K562 (cell line): Measurements from ENCODE around the gene UPK2. TPM values are rescaled to one million over a fixed set of nuclear protein-coding genes. Genes with fewer than 3 reads are reported as not detected.

Experiments
- ATF7 ChIP-seq: fragments of 450-650 bp; IDR thresholded peaks from 2 replicates; pipeline ENCODE4 v1.7.1; 2014; ENCODE audit warnings: mild to moderate bottlenecking, moderate library complexity
- BRF1 ChIP-seq: IDR thresholded peaks from 3 replicates; pipeline ENCODE4 v1.6.1; 2011; ENCODE audit warnings: borderline replicate concordance, mild to moderate bottlenecking; ENCODE audit not compliant: insufficient read length; ENCODE audit errors: extremely low read depth
- FOSL1 ChIP-seq: fragments of 200-800 bp; sonication (Bioruptor generic); conservative IDR thresholded peaks from 2 replicates; pipeline ENCODE4 v1.6.1; 2016; ENCODE audit warnings: missing genetic modification characterization, missing compliant biosample characterization
- GATA2 ChIP-seq: sonication (generic); formaldehyde crosslinking; IDR thresholded peaks from 2 replicates; pipeline ENCODE4 v1.4.0; 2020; ENCODE audit warnings: mild to moderate bottlenecking, missing genetic modification reagents
- HDAC1 ChIP-seq, 2 experiments: fragments of 450-650 bp; IDR thresholded peaks; 2 replicates each; pipeline ENCODE4 v1.6.1; 2016 to 2017; ENCODE audit warnings: inconsistent platforms in 1 of 2, mild to moderate bottlenecking in 1 of 2, moderate library complexity in 1 of 2
- IRF2 ChIP-seq: sonication (generic); formaldehyde crosslinking; IDR thresholded peaks from 2 replicates; pipeline ENCODE4 v1.8.1; 2022; ENCODE audit warnings: mild to moderate bottlenecking, missing genetic modification reagents
- KDM4B ChIP-seq, 2 experiments: fragments of 450-650 bp in 1 of 2; sonication (generic) in 1 of 2; IDR thresholded peaks; 2 replicates each; pipeline ENCODE4 v1.6.1; 2016 to 2017; ENCODE audit warnings: borderline replicate concordance in 2 of 2, antibody characterized with exemption in 1 of 2, low read depth in 1 of 2, mild to moderate bottlenecking in 1 of 2
- TEAD4 ChIP-seq, 2 experiments: sonication (generic) in 1 of 2; formaldehyde crosslinking in 1 of 2; IDR thresholded peaks; 2 replicates each; pipeline versions ENCODE4 v1.6.1 to v1.8.0; 2012 to 2022; ENCODE audit warnings: borderline replicate concordance in 1 of 2, inconsistent platforms in 1 of 2, low read length in 1 of 2, mild to moderate bottlenecking in 1 of 2, missing genetic modification reagents in 1 of 2
- ZNF436 ChIP-seq: fragments of 250-450, 450-650 bp; sonication (Bioruptor Pico); formaldehyde crosslinking; IDR thresholded peaks from 2 replicates; pipeline ENCODE4 v1.7.0; 2020; ENCODE audit warnings: mild to moderate bottlenecking
- polyA plus RNA-seq, 8 experiments: library from polyadenylated mRNA; depleted of rRNA in 4 of 8; stranded (reverse) in 5 of 8; unstranded in 3 of 8; fragments of >200 nt; fragmentation: Nextera tagmentation in 2 of 8; fragmentation: Illumina TruSeq in 1 of 8; extraction: Ambion mirVana in 2 of 8; extraction: Trizol in 1 of 8; gene quantifications; 2 replicates each; pipeline versions ENCODE4 v1.2.1 to v1.2.3, GENCODE V29; 2011 to 2014; ENCODE audit warnings: inconsistent platforms in 1 of 8, missing spikeins in 1 of 8
- total RNA-seq, 7 experiments: library from RNA; depleted of rRNA in 6 of 7; stranded (reverse); fragments of >200 nt in 6 of 7; fragmentation: Illumina TruSeq in 2 of 7; extraction: Trizol in 2 of 7; gene quantifications; 2 replicates each; pipeline versions ENCODE4 v1.2.1 to v1.2.3, GENCODE V29; 2011 to 2021; ENCODE audit warnings: low replicate concordance in 1 of 7
- TF ChIP-seq, protein P1 (sequence below), 3 experiments: IDR thresholded peaks in 2 of 3; conservative IDR thresholded peaks in 1 of 3; 2 replicates each; pipeline ENCODE4 v1.5.1; 2011 to 2012; ENCODE audit warnings: low read length in 3 of 3, mild to moderate bottlenecking in 3 of 3, control low read depth in 2 of 3, improper control_type of control experiment in 1 of 3, inconsistent platforms in 1 of 3, low read depth in 1 of 3, mixed read lengths in 1 of 3, moderate library complexity in 1 of 3; ENCODE audit not compliant: insufficient read depth in 2 of 3
- TF ChIP-seq, protein P2 (sequence below), 2 experiments: fragments of 450-650 bp; IDR thresholded peaks; 2 replicates each; pipeline ENCODE4 v1.6.1; 2016; ENCODE audit warnings: mild to moderate bottlenecking in 2 of 2, borderline replicate concordance in 1 of 2, low read depth in 1 of 2, moderate library complexity in 1 of 2
- TF ChIP-seq, protein P3 (sequence below): sonication (generic); formaldehyde crosslinking; IDR thresholded peaks from 2 replicates; pipeline ENCODE4 v1.8.1; 2022; ENCODE audit warnings: missing genetic modification reagents
- TF ChIP-seq, protein P4 (sequence below): sonication (generic); formaldehyde crosslinking; IDR thresholded peaks from 2 replicates; pipeline ENCODE4 v1.8.0; 2022; ENCODE audit warnings: missing genetic modification reagents, mild to moderate bottlenecking, moderate library complexity, borderline replicate concordance

UPK2 gene
- total and polyA plus RNA-seq, 9 of the 15 experiments (the other 6 are each of a cell fraction or from before 2014, with no cell fraction given): not detected

DNA sequence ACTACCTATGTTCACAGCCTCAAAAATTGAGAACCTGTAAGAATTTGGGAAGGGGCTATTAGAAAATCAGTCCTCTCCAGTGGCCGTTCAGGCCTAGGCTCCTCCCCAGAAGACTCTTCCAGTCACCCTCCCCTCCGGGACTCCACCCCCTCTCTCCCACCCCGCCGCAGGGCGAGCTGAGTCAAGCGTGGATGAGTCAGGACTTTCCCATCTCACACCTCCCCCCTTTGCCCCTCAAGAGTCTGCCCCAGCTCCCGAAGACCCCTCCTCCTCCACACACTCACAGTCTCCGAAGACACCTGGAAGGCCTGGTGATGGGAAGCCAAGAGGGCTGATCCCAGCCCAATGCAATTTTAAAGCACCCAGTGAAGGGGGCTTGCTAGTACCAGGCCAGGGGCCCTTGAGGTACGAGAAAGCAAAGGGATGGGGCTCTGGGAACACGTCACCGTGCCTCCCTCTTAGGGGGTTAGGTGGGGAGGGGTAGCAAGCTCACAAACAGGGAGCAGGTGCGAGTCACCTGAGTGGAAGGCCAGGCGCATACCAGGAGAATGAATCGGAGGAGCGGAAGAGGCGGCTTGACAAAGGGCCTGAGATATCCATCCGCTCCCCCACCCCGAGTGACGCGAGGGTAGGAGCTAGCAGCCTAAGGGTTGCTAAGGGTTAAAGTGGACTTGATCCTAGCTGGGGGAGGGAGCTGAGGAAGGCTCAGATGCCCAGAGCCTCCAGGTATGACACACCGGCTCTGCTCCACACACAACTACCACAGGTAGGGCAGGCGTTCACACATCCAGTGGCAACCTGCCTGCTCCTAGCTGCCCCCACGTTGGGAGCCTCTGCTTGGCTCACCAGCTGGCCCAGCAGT, 44.0 kb upstream of the UPK2 start (continued):
- TF ChIP-seq, protein P1, sequence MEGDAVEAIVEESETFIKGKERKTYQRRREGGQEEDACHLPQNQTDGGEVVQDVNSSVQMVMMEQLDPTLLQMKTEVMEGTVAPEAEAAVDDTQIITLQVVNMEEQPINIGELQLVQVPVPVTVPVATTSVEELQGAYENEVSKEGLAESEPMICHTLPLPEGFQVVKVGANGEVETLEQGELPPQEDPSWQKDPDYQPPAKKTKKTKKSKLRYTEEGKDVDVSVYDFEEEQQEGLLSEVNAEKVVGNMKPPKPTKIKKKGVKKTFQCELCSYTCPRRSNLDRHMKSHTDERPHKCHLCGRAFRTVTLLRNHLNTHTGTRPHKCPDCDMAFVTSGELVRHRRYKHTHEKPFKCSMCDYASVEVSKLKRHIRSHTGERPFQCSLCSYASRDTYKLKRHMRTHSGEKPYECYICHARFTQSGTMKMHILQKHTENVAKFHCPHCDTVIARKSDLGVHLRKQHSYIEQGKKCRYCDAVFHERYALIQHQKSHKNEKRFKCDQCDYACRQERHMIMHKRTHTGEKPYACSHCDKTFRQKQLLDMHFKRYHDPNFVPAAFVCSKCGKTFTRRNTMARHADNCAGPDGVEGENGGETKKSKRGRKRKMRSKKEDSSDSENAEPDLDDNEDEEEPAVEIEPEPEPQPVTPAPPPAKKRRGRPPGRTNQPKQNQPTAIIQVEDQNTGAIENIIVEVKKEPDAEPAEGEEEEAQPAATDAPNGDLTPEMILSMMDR (IDR thresholded peaks at IDR 0.05 in 2 of 3, conservative IDR thresholded peaks at IDR 0.05 in 1 of 3; ENCODE audit: insufficient read depth in 2 of 3, low read depth in 1 of 3, low read length in 3 of 3): no peak
- peak; percentile 64 for TF ChIP-seq TEAD4 (IDR thresholded peaks at IDR 0.05; ENCODE audit: low read length)
- no peak for TF ChIP-seq TEAD4 (CRISPR knock-in tag; IDR thresholded peaks at IDR 0.05; ENCODE audit: borderline replicate concordance)
- TF ChIP-seq, protein P2, sequence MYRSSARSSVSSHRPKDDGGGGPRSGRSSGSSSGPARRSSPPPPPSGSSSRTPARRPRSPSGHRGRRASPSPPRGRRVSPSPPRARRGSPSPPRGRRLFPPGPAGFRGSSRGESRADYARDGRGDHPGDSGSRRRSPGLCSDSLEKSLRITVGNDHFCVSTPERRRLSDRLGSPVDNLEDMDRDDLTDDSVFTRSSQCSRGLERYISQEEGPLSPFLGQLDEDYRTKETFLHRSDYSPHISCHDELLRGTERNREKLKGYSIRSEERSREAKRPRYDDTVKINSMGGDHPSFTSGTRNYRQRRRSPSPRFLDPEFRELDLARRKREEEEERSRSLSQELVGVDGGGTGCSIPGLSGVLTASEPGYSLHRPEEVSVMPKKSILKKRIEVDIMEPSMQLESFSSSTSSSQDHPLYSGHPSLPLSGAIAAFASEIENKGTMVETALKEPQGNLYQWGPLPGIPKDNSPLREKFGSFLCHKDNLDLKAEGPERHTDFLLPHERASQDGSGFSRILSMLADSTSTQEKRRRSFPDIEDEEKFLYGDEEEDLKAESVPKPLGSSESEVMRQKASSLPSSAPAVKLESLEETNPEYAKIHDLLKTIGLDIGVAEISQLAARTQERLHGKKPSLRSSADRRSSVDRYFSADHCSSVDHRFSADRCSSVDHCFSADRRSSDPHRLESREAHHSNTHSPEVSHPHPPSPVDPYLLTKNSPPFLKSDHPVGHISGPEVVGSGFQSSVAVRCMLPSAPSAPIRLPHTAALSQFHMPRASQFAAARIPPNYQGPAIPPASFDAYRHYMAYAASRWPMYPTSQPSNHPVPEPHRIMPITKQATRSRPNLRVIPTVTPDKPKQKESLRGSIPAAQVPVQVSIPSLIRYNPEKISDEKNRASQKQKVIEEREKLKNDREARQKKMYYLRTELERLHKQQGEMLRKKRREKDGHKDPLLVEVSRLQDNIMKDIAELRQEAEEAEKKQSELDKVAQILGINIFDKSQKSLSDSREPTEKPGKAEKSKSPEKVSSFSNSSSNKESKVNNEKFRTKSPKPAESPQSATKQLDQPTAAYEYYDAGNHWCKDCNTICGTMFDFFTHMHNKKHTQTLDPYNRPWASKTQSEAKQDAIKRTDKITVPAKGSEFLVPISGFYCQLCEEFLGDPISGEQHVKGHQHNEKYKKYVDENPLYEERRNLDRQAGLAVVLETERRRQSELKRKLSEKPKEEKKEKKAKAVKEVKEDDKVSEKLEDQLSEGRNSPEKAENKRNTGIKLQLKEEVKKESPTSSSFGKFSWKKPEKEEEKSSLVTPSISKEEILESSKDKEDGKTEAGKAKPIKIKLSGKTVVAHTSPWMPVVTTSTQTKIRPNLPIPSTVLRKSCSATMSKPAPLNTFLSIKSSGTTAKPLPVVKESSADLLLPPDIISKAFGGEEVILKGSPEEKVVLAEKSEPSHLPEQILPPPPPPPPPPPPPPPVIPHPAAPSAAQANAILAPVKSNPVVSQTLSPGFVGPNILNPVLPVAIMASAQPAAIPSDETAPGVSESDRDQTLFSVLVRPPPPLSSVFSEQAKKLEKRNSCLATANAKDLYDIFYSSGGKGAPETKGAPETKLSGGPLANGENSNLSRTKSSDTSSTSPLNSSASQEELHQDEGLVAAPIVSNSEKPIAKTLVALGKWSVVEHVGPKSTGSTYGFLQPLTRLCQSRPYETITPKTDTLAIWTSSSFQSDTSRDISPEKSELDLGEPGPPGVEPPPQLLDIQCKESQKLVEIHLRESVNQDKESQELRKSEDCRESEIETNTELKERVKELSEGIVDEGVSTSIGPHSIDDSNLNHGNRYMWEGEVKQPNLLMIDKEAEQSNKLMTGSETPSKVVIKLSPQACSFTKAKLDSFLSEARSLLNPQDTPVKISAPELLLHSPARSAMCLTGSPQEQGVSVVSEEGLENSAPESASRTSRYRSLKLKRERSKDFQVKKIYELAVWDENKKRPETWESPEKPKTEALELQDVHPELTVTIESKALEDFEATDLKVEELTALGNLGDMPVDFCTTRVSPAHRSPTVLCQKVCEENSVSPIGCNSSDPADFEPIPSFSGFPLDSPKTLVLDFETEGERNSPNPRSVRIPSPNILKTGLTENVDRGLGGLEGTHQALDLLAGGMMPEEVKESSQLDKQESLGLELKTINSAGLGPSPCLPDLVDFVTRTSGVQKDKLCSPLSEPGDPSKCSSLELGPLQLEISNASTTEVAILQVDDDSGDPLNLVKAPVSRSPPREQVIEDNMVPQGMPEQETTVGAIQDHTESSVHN (IDR thresholded peaks at IDR 0.05; ENCODE audit: borderline replicate concordance in 1 of 2, low read depth in 1 of 2): peak in 1 of 2 experiments; percentile 71; a peak in 2 of 4 replicates
- TF ChIP-seq KDM4B (IDR thresholded peaks at IDR 0.05; ENCODE audit: borderline replicate concordance in 2 of 2, low read depth in 1 of 2): no peak
- TF ChIP-seq FOSL1 (tag): peak; percentile 95
- no peak for TF ChIP-seq ZNF436
- TF ChIP-seq, protein P3, sequence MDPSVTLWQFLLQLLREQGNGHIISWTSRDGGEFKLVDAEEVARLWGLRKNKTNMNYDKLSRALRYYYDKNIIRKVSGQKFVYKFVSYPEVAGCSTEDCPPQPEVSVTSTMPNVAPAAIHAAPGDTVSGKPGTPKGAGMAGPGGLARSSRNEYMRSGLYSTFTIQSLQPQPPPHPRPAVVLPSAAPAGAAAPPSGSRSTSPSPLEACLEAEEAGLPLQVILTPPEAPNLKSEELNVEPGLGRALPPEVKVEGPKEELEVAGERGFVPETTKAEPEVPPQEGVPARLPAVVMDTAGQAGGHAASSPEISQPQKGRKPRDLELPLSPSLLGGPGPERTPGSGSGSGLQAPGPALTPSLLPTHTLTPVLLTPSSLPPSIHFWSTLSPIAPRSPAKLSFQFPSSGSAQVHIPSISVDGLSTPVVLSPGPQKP (CRISPR knock-in tag): no peak
- no peak for TF ChIP-seq BRF1
- TF ChIP-seq, protein P4, sequence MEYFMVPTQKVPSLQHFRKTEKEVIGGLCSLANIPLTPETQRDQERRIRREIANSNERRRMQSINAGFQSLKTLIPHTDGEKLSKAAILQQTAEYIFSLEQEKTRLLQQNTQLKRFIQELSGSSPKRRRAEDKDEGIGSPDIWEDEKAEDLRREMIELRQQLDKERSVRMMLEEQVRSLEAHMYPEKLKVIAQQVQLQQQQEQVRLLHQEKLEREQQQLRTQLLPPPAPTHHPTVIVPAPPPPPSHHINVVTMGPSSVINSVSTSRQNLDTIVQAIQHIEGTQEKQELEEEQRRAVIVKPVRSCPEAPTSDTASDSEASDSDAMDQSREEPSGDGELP (CRISPR knock-in tag): no peak; the same call in 1 of the 2 replicates
- TF ChIP-seq ATF7: peak; percentile 74; the same call in 1 of the 2 replicates
- TF ChIP-seq GATA2 (CRISPR knock-in tag): no peak
- TF ChIP-seq IRF2 (CRISPR knock-in tag): no peak
- peak in 1 of 2 experiments; percentile 70; a peak in 1 of 4 replicates for TF ChIP-seq HDAC1 (IDR thresholded peaks at IDR 0.05)
